HUES48 (cell line): ENCODE results near the gene LHX4.

Source experiments
- H3K27ac ChIP-seq: one replicate; pipeline ENCODE4 v1.7.0; 2013; ENCODE audit warnings: low read depth, low read length, inconsistent platforms
- H3K27me3 ChIP-seq: 2 replicates; pipeline ENCODE4 v1.6.1; 2013; ENCODE audit warnings: mild to moderate bottlenecking, low read length; ENCODE audit not compliant: control insufficient read depth, insufficient read depth
- H3K36me3 ChIP-seq: 2 replicates; pipeline ENCODE4 v1.6.1; 2013; ENCODE audit warnings: low read length; ENCODE audit not compliant: control insufficient read depth, insufficient read depth
- H3K4me1 ChIP-seq: 2 replicates; pipeline ENCODE4 v1.6.1; 2013; ENCODE audit warnings: mild to moderate bottlenecking, low read length; ENCODE audit not compliant: control insufficient read depth, insufficient read depth
- H3K4me3 ChIP-seq: 2 replicates; pipeline ENCODE4 v1.5.1; 2013; ENCODE audit warnings: mild to moderate bottlenecking, low read depth, low read length
- H3K9ac ChIP-seq: 2 replicates; pipeline ENCODE4 v1.6.1; 2013; ENCODE audit warnings: mild to moderate bottlenecking, low read depth, low read length, moderate library complexity
- H3K9me3 ChIP-seq: 2 replicates; pipeline ENCODE4 v1.6.1; 2013; ENCODE audit warnings: low read length; ENCODE audit not compliant: control insufficient read depth, insufficient read depth

Gene LHX4

DNA sequence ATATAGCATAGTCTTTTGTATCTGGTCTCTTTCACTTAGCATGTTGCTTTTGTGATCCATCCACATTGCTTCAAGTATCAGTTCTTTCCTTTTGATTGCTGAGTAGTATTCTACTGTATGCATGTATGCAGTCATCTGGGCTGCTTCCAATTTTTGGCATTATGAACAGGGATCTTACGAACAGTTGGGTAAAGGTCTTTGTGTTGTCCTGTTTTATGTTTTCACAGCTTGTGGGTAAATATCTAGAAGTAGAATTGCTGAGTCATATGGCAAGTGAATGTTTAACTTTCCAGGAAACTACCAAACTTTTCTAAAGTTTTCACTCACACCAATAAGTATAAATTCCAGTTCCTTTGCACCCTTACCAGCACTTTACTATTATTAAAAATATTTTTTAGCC, 60.9 kb downstream of the LHX4 start:
- Histone ChIP-seq H3K27me3 (no peaks in the 10 kb centered on the region), H3K9ac (no peak overlapping the region), H3K27ac (no peak overlapping the region), H3K9me3 (no peaks in the 10 kb centered on the region), H3K4me3 (no peak overlapping the region), H3K36me3 (peaks cover 8% of the 10 kb centered on the region), H3K4me1 (no peaks in the 10 kb centered on the region)

DNA sequence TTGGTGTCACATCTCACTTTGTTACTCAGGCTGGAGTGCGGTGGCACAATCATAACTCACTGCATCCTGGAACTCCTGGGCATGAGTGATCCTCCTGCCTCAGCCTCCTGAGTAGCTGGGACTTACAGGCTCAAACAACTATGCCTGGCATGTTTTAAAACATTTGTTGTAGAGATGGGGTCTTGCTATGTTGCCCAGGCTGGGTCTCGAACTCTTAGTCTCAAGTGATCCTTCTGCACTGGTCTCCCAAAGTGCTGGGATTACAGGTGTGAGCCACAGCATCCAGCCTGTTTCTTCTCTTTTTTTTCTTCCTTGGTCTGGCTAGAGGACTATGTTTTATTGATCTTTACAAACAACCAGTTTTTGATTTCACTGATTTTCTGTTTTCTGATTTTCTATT, 64.6 kb downstream of the LHX4 start:
- no peaks in the 10 kb centered on the region for H3K27me3 ChIP-seq
- no peaks in the 10 kb centered on the region for H3K9me3 ChIP-seq
- peaks cover 2% of the 10 kb centered on the region; the same call in 1 of the 2 replicates for H3K4me1 ChIP-seq
- no peaks in the 10 kb centered on the region for H3K36me3 ChIP-seq
- H3K27ac ChIP-seq = no peak overlapping the region
- H3K9ac ChIP-seq = no peak overlapping the region
- H3K4me3 ChIP-seq = no peak overlapping the region

GRCh38 chr1:180295999-180296398, 65.9 kb downstream of the LHX4 start:
- Histone ChIP-seq H3K4me3 (no peak overlapping the region), H3K36me3 (no peaks in the 10 kb centered on the region), H3K9ac (no peak overlapping the region), H3K4me1 (peaks cover 2% of the 10 kb centered on the region; the same call in 1 of the 2 replicates), H3K9me3 (no peaks in the 10 kb centered on the region), H3K27me3 (no peaks in the 10 kb centered on the region), H3K27ac (no peak overlapping the region)

DNA sequence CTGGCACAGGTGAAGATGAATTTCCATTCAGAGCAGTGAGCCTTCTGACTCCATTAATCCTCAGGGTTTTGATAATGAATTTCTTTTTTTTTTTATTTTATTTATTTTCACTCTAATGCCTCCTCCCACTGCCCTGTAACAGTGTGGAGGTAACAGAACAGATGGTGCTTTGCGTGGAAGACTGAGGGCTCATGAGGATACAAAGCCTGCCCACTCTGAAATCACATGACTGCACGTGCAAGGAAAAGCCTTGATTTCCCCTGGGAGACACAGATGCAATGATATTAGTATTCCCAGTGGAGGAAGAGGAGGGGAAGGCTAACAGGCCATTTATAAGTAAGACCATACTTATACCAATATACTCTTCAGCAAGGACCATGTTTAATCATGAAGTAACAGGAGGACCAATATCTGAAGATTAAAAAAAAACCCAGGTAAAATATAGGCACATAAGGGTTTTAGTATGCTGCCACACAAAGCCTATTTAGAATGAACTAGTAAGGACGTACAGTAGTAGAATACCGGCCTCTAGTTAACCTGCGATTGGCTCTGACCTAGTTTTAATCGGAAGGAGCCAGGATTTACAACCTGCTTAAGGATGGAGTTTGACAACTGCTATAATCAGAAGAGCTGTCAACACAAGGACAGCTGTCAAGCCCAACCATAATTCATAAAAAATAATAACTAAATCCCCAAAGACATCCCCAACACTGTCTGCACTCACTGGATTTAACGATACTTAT, 69.6 kb downstream of the LHX4 start:
- no peak overlapping the region for H3K4me3 ChIP-seq
- peaks cover 2% of the 10 kb centered on the region; the same call in 1 of the 2 replicates for H3K4me1 ChIP-seq
- no peak overlapping the region for H3K9ac ChIP-seq
- no peaks in the 10 kb centered on the region for H3K9me3 ChIP-seq
- H3K27me3 ChIP-seq = no peaks in the 10 kb centered on the region
- H3K27ac ChIP-seq = no peak overlapping the region
- no peaks in the 10 kb centered on the region for H3K36me3 ChIP-seq

- H3K4me3 ChIP-seq = no peak overlapping the region
- no peaks in the 10 kb centered on the region for H3K36me3 ChIP-seq
- H3K27me3 ChIP-seq = no peaks in the 10 kb centered on the region
- H3K4me1 ChIP-seq = peaks cover 2% of the 10 kb centered on the region; the same call in 1 of the 2 replicates
- no peaks in the 10 kb centered on the region for H3K9me3 ChIP-seq
- no peak overlapping the region for H3K27ac ChIP-seq
- H3K9ac ChIP-seq = no peak overlapping the region
These were observed 71.2 kb downstream of the LHX4 start for GRCh38 chr1:180301135-180301742.

DNA sequence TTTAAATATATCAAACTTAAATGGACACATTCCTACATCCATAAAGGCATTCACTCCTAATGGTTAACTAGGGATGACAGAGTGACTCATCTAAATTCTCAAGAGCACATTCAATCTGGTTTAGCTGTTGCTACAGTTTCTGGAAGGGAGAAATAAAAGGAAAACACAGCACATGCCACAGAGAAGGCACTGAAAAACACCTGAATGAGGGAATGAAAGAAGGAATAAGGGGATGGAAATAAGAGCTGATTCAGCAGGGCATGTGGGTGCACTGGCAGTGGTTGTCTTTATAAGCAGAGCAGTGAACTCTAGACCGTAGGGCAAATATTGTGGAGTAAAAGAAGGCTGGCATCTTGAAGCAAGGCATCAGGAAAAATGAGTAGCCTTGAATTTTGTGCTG, 79.3 kb downstream of the LHX4 start:
- no peak overlapping the region for H3K4me3 ChIP-seq
- no peak overlapping the region for H3K9ac ChIP-seq
- H3K27me3 ChIP-seq = no peaks in the 10 kb centered on the region
- peaks cover 5% of the 10 kb centered on the region for H3K36me3 ChIP-seq
- H3K4me1 ChIP-seq = peaks cover 11% of the 10 kb centered on the region; the same call in 1 of the 2 replicates
- no peak overlapping the region for H3K27ac ChIP-seq
- H3K9me3 ChIP-seq = no peaks in the 10 kb centered on the region

DNA sequence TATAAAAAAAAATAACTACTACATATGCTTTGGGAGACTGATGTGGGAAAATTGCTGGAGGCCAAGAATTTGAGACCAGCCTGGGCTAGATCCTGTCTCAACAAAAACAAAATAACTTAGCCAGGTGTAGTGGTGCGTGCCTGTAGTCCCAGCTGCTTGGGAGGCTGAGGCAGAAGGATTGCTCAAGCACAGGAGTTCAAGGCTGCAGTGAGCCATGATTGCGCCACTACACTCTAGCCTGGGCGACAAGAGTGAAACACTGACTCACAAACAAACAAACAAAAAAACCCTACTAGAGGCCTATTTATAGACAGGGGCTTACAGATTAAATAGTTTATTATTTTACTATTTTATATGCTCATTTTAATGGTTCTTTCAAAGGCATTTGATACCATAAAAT, 80.0 kb downstream of the LHX4 start:
- H3K27me3 ChIP-seq = no peaks in the 10 kb centered on the region
- H3K4me3 ChIP-seq = no peak overlapping the region
- no peak overlapping the region for H3K9ac ChIP-seq
- H3K9me3 ChIP-seq = no peaks in the 10 kb centered on the region
- H3K27ac ChIP-seq = no peak overlapping the region
- peaks cover 11% of the 10 kb centered on the region; the same call in 1 of the 2 replicates for H3K4me1 ChIP-seq
- H3K36me3 ChIP-seq = peaks cover 5% of the 10 kb centered on the region

- Histone ChIP-seq H3K4me1 (peaks cover 11% of the 10 kb centered on the region; the same call in 1 of the 2 replicates), H3K27me3 (no peaks in the 10 kb centered on the region), H3K4me3 (no peak overlapping the region), H3K36me3 (peaks cover 5% of the 10 kb centered on the region), H3K9me3 (no peaks in the 10 kb centered on the region), H3K27ac (no peak overlapping the region), H3K9ac (no peak overlapping the region)
These were observed 81.1 kb downstream of the LHX4 start for GRCh38 chr1:180311011-180311730.

DNA sequence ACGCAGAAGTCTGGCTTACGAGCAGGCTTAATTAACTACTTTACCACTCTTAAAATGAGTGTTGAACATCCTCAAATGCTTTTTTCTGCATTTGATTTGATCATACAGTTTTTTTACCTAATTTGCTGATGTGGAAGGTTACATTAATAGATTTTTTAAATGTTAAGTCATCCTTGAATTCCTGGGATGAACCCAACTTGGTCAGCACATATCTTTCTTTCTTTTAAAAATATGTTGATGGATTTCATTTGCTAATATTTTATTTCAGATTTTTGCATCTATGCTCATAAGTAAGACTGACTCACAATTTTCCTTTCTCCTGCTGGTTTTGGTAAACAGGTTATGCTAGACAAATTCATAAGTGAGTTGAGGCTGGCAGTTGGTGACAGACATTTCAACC, 82.9 kb downstream of the LHX4 start:
- no peaks in the 10 kb centered on the region for H3K9me3 ChIP-seq
- H3K27ac ChIP-seq = no peak overlapping the region
- peaks cover 11% of the 10 kb centered on the region; the same call in 1 of the 2 replicates for H3K4me1 ChIP-seq
- no peaks in the 10 kb centered on the region for H3K27me3 ChIP-seq
- H3K36me3 ChIP-seq = peaks cover 5% of the 10 kb centered on the region
- H3K4me3 ChIP-seq = no peak overlapping the region
- no peak overlapping the region for H3K9ac ChIP-seq

GRCh38 chr1:180327089-180327488, 97.0 kb downstream of the LHX4 start:
- peaks cover 2% of the 10 kb centered on the region; the same call in 1 of the 2 replicates for H3K9me3 ChIP-seq
- H3K36me3 ChIP-seq = no peaks in the 10 kb centered on the region
- H3K27me3 ChIP-seq = no peaks in the 10 kb centered on the region
- H3K4me3 ChIP-seq = no peak overlapping the region
- H3K27ac ChIP-seq = no peak overlapping the region
- no peaks in the 10 kb centered on the region for H3K4me1 ChIP-seq
- no peak overlapping the region for H3K9ac ChIP-seq
